ENCODE data around the gene PTDSS2.

Gene PTDSS2

DNA sequence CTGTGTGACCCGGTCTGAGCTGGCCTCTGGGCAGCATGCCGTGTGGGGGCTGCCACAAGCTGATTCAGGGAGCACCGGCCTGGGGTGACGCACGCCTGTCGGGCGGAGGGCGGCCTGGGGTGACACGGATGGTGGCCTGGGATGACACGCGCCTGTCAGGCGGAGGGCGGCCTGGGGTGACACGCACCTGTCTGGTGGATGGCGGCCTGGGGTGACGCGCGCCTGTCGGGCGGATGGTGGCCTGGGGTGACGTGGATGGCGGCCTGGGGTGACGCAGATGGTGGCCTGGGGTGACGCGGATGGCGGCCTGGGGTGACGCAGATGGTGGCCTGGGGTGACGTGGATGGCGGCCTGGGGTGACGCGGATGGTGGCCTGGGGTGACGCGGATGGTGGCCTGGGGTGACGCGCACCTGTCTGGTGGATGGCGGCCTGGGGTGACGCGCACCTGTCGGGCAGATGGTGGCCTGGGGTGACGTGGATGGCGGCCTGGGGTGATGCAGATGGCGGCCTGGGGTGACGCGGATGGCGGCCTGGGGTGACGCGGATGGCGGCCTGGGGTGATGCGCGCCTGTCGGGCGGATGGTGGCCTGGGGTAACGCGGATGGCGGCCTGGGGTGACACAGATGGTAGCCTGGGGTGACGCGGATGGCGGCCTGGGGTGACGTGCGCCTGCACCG lies 21.5 kb downstream of the PTDSS2 start:
- no peak for DNase-seq

DNA sequence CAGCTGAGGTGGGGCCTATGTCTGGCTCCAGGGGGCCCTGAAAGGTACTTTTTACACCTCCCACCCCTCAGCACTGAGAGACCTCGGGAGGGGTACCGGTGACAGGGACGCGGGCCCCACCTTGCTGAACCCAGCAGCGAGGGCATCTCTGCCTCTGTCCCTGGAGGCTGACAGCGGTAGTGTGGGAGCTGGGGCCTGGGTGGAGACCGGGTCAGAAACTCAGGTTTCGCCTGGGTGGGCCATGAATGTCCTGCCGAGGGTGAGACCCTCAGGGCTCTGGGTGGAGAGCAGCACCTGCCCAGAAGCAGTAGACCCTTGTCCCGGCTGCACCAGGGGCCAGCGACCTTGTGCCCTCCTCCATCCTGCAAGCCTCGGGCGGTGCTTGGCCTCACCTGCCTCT lies 22.2 kb downstream of the PTDSS2 start:
- no peak for DNase-seq

DNA sequence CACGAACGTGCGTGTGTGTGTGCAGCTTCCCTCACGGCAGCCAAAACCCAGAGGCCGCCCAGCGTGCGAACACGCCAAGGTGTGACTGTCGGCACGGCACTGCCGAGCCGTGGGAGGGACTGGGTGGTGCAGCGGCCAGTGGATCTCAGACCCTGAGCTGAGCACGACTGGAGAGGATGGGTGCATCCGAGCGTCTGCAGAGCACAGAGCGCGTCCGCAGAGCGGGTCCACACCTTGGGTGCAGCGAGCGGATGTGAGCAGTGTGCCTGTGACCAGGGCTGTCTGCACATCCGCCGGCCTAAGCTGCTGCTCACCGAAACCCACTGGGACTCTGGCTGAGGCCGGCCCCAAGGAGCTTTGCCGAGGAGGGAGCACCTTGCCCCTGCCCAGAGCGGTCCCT lies 22.7 kb downstream of the PTDSS2 start:
- DNase-seq, result no peak

DNA sequence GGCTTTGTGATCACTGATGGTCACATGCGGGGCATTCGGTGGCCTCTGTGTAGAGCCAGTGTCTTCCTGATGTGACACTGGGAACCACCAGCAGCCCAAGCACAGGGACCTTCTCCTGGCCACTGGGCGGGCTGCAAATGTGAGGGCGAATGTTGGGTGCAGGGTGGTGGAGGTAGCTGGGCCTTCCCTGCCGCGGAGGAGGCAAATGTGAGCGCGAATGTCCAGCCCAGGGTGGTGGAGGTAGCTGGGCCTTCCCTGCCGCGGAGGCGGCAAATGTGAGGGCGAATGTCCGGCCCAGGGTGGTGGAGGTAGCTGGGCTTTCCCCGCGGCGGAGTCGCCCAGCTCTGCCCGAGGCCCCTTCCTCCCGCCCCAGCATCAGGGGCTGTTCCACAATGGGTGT lies 23.3 kb downstream of the PTDSS2 start:
- DNase-seq, result no peak

DNA sequence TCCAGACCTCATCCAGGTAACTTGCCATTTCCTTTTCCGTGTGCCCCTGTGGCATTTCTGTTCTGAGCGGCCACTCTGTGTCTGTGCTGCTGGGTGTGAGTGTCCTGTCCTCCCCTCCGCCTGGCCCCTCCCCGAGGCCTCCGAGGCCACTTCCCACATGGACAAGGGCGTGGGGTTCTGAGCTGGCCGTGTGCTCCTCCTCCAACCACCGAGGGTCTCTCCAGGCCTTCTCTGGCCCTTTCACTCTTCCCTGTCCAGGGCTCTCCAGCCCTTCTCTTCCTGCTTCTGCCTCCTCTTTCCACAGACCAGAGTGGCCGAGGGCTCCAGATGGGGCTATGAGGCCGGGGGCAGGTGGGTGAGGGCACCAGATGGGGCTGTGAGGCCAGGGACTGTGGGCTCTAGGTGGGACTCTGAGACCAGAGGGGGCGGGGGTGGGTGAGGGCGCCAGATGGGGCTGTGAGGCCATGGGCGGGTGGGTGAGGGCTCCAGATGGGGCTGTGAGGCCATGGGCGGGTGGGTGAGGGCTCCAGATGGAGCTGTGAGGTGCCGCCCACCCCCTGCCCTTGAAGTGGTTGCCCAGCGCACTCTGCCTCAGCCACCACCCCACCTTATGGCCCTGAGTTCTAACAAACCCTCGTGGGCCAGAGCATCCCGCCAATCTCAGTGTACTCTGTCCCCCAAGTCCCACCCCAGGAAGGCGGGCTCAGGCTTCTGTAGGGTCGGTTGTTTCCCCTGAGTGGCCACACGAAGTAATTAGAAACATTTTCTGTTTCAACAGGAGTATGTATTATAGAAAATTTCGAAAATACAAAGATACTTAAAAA lies 24.1 kb downstream of the PTDSS2 start:
- no peak for DNase-seq

DNA sequence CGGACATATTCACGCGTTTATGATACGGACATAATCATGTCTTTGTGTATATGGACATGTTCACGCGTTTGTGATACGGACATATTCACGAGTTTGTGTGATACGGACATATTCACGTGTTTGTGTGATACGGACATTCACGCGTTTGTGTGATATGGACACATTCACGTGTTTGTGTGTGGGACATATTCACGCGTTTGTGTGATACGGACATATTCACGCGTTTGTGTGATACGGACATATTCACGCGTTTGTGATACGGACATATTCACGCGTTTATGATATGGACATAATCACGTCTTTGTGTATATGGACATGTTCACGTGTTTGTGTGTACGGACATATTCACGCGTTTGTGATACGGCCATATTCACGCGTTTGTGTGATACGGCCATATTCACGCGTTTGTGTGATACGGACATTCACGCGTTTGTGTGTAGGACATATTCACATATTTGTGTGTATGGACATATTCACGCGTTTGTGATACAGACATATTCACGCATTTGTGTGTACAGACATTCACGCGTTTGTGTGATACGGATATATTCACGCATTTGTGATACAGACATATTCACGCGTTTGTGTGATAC lies 24.9 kb downstream of the PTDSS2 start:
- DNase-seq, result no peak

DNA sequence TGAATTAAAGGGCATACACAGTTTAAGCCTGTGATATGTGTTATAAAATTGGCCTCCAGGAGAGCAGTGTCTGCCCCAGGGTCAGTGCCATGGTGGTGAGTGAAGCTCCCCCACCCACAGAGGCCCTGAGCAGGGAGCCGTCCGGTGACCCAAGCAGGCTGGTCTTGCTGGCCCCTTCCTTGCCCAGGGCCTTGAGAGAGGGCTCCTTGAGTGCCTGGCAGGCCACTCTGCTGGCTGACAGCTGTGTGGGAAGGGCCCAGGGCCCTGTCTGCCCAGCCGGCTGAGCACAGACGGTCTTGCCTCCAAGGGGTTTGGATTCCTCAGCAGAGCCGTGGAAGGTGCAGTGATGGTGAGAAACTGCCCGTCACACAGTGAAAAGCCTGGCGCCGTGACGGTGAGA lies 25.9 kb downstream of the PTDSS2 start:
- no peak for DNase-seq

DNA sequence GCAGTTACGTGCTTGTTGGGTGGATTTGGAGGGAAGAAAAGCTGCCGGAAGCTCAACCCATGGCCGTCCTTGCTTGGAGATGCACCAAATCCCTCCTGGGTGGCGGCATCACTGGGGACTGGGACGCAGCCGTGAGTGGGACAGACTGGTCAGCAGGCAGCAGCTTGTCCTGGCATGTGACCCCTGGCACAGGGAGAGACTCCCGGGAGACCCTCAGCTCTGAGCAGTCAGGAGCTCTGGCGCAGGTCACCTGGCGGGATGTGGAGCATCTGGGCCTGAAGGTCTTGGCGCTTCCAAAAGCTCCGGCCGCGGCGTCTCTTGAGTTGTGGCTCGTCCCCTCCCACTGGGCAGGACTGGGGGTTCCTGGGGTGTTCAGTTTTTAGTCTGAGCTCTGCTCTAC lies 26.3 kb downstream of the PTDSS2 start:
- no peak for DNase-seq

DNA sequence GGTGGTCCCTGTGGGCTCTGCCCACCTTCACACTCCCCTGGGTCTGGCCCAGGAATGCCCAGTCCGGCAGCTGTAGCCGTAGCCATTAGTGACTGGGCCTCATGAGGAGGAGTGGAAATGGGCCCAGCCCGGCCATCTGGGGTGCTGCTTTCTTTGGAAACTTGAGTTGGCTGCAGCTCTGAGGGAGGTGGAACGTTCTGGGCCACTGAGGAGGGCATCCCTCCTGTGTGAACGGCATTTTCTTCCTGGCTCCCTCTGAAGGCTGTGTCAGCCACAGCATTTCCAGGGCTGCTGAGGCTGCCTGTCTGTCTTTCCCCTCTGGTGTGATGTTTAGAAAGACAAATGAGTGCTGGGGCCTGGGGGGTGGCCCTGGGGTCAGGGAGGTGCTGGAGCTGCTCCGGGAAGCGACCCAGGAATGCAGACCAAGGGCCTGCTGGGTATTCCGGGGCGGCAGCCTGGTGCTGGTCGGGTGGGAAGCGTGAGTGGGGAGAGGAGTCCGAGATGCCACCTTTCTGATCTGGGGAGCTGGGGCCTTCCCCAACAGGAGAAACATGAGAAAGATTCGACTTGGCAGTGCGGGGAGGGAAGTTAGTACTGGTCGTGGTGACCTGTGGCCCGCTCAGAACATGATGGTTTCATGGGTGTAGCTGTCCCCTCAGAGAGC lies 27.1 kb downstream of the PTDSS2 start:
- DNase-seq, result no peak

DNA sequence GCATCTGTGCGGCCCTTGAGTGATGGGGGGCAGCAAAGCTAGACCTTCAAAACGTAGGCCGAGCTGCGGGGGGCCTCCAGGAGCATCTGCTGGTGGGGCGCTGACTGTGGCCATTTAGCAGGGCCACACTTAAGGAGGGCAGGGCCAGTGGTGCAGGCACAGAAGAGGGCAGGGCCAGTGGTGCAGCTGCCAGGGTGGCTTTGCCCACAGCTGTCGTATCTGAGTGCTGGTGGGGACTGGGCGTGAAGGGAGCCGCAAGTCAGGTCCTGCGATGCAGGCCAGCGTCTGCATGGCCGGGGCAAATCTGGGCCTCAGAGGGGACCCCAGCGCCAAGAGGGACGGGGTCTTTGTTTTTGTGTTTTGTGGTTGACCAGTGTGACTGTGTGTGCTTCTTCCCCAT lies 29.2 kb downstream of the PTDSS2 start:
- DNase-seq, result no peak

DNA sequence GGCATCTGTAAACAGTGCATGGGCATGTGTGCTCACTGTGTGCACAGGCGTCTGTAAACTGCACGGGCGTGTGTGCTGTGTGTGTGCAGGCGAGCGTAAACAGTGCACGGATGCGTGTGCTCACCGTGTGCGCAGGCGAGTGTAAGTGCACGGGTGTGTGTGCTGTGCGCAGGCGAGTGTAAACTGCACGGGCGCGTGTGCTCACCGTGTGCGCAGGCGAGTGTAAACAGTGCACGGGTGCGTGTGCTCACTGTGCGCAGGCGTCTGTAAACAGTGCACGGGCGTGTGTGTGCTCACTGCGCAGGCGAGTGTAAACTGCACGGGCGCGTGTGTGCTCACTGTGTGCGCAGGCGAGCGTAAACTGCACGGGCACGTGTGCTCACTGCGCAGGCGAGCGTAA lies 34.5 kb downstream of the PTDSS2 start:
- DNase-seq, result no peak

DNA sequence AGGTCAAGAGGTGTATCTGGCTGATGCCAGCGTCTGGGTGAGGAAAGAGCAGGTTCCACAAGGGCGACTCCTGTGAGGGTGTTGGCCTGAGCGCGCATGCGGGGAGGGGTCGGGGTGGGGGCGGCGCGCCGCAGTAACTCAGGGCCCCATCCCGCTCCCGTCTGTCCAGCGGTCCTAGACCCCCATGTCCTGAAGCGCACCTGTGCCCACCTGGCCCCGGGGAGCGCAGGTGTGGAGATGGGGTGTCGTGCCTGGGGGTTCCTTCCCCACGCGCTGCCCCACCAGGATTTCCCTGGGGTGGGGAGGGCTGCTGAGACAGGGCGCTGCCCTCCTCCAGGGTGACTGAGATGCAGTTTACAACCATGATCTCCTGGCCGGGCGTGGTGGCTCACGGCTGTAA lies 36.1 kb downstream of the PTDSS2 start:
- DNase-seq, result no peak

DNA sequence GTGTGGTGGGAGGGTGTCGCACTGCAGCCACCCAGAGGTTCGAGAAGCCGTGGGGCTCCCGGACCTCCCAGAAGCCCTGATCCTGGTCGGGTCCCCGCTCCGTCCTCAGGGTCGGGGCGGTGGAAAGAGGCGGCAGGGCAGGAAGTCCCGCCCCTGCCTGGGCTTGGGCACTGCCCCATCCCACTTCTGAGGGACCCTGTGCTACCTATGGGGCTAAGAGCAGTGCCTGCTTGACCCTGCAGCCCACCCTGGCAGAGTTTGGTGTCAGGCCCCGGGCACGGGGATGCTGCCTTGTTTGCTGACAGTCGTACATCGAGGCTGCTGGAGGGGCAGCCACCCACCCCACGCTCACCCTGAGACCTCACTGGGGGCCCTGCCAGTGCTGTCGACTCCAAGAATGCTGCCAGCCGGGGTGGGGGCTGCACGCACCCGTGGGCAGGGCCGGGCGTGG lies 37.5 kb downstream of the PTDSS2 start:
- no peak for DNase-seq

DNA sequence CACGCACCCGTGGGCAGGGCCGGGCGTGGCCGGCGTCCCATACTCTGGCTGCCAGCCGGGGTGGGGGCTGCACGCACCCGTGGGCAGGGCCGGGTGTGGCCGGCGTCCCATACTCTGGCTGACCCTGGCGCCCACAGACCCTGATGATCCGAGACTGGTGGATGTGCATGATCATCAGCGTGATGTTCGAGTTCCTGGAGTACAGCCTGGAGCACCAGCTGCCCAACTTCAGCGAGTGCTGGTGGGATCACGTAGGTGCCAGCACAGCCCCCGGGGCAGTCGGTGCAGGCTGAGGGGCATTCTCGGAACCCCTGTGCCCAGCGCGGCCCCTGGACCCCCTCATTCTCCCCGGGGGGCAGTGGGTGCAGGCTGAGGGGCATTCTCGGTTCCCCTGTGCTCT lies 38.0 kb downstream of the PTDSS2 start:
- no peak for DNase-seq

DNA sequence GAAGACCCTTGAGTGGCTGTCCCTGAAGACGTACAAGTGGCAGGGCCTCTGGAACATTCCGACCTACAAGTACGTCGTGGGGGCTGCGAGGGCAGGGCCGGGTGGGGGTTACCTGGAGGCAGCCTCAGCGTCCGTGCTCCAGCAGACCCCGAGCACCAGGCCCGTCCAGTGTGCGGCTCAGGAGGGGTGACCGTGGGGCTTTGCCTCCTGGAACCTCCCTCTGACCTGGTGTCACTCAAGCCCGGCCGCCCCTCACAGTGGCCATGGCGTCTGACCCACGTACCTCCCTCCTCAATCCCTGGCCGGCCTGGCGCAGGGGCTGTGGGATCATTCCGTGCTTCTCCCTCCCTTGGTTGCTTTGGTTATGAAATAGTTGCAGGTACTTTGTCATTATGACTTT lies 38.5 kb downstream of the PTDSS2 start:
- DNase-seq, result no peak

DNA sequence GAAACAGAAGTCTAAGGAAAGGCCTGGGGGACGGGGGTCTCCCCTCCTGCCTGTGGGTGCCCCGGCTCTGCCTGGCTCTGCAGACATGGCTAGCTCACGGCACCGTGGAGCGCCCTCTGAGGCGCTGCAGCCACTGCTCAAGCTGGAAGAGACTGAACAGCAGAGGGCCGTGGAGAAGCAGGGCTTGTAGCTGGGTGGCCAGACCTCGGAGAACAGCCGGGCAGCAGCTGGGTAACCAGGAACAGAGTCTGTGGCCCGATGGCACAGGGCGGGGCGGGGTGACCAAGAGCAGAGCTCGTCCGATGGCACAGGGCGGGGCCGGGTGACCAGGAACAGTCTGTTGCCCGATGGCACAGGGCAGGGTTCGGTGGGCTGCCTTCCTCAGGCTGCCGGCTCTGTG lies 38.9 kb downstream of the PTDSS2 start:
- DNase-seq, result no peak

DNA sequence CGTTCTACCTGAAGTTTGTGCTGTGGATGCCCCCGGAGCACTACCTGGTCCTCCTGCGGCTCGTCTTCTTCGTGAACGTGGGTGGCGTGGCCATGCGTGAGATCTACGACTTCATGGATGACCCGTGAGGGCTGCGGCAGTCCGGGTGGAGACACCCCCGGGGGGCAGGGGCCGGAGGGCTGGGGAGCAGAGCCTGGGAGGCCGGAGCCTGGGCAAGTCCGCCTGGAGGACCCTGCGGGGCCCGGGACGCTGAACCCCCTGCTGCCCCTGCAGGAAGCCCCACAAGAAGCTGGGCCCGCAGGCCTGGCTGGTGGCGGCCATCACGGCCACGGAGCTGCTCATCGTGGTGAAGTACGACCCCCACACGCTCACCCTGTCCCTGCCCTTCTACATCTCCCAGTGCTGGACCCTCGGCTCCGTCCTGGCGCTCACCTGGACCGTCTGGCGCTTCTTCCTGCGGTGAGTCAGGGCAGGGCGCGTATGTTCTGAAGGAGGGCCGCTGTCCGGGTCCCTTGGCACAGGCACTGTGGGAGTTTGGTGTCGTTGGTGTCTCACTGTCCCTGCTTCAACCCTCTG lies 39.6 kb downstream of the PTDSS2 start:
- no peak for DNase-seq

DNA sequence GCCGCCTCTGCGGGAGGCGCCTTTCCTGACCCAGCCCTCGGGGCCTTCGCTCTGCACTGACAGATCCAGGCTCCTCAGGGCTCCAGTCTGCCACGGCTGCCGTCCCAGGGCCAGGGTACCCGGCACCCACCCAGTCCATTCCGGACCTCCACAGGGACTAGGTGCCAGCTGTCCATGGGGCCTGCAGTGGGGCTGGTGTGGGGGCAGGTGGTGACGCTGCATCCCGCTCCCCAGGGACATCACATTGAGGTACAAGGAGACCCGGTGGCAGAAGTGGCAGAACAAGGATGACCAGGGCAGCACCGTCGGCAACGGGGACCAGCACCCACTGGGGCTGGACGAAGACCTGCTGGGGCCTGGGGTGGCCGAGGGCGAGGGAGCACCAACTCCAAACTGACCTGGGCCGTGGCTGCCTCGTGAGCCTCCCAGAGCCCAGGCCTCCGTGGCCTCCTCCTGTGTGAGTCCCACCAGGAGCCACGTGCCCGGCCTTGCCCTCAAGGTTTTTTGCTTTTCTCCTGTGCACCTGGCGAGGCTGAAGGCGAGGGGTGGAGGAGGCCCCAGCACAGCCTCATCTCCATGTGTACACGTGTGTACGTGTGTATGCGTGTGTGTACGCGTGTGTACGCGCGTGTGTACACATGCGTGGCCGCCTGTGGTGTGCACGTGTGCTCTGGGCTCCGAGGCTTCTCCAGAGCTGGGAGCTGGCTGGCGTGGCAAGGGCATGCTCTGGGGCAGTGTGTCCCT lies 40.3 kb downstream of the PTDSS2 start:
- DNase-seq, result no peak

DNA sequence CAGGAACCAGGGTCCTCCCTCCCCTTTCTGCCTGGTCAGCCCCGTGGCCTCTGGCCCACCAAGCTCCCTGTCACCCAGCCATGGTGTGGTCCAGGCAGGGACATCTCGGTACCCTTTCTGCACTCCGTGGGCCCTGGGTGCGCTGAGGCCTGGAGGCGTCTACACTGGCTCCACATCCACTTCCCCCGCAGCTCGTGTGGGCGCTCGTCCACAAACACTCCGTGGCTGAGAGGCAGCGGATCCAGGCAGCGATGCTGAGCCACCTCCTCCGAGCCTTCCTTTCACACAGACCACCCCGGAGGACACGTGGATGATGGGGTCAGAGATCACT lies 40.8 kb downstream of the PTDSS2 start:
- no peak for DNase-seq

DNA sequence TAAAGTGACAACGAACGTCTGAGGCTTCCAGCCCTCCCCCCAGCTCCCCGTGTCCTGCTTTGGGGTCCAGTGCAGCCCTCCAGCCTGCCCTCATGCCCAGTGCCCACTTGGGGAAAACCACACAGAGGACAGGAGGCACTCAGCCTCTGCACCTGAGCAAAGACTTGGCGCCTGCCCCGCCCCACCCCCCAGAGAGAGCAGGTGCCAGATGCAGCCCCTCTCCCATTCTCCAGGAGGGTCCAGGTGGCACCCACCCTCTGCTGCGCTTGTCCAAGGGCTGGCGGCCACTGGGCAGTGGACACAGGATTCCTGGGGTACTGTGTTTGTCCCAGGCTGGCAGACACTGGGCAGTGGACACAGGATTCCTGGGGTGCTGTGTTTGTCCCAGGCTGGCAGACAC lies 41.3 kb downstream of the PTDSS2 start:
- no peak for DNase-seq

DNA sequence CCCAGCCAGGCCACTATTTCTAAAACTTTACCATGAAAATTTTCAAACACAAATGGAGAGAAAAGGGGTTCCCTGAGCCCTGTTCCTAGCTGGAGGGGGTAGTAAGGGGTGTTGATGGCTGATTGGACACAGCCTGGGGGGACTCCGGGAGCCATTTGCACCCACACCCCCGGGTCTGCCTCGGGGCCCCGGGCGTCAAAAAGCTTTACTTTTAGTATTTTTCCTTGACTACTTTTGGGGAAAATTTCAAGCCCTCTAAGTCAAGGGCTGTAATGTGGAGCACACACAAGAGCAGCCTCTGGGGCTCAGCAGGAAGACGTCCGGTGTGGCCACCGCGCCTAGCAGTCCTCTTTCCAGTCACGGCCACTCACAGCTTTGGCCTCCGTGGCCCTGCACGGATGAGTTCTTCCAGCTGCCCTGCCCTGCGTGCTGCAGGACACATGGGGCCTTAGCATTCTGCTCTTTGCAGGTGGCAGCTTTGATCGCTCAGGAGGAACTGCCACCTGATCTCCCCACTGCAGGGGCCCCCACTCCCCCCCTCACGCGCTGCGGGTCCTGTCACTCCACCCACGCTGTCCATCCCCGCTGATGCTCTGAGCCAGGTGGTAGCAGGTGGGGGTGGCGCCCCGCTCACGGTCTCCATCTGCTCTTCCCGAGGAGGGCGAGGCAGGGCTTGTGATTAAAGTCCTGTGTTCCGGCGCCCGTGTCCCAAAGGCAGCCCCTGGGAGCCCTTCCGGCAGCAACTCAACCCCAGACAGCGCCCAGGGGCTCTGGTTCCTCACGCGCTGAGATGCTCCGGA lies 42.5 kb downstream of the PTDSS2 start:
- no peak for DNase-seq
